Effector CD8-positive, alpha-beta T cell (primary cell): Measurements from ENCODE around the gene ADGRA1.
"Not testable (repeated sequence)": the region's sequence is repeated elsewhere in the genome, so short reads cannot be mapped to it uniquely, and the experiment has no call there.

Source experiments
- DNase-seq: peaks from one replicate; lab custom pipeline; 2025; lab: John Stamatoyannopoulos, UW

The ADGRA1 gene

DNA sequence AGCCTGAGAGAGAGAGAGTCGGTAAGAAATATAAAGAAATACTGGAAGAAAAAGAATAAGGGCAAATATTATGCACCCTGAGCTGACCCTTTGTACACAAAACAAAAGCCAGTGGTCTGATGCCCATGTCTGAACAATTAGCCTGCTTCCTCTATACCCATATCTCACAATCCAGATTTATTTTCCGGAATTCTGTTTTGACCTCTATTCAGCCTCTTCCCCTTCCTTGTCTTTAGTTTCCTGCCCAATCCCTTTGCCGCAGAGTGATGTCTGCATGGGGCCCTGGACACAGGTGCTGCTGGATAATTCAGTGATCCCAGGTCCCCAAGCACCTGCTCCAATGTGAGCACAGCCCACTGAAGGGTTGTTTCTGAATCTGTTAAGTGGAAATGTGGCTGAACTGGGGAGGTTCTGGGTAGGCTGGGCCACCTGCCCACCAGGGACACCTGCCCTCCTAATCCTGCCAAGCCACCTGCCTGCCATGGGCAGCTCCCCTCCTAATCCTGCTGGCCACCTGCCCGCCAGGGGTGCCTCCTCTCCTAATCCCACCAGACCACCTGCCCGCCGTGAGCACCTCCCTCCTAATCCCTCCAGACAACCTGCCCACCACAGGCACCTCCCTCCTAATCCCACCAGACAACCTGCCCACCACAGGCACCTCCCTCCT is 23.0 kb downstream of the ADGRA1 start:
- no peak for DNase-seq

- not testable (repeated sequence) for DNase-seq
Measured at GRCh38 chr10:133111640-133112039, 23.9 kb downstream of the ADGRA1 start.

DNA sequence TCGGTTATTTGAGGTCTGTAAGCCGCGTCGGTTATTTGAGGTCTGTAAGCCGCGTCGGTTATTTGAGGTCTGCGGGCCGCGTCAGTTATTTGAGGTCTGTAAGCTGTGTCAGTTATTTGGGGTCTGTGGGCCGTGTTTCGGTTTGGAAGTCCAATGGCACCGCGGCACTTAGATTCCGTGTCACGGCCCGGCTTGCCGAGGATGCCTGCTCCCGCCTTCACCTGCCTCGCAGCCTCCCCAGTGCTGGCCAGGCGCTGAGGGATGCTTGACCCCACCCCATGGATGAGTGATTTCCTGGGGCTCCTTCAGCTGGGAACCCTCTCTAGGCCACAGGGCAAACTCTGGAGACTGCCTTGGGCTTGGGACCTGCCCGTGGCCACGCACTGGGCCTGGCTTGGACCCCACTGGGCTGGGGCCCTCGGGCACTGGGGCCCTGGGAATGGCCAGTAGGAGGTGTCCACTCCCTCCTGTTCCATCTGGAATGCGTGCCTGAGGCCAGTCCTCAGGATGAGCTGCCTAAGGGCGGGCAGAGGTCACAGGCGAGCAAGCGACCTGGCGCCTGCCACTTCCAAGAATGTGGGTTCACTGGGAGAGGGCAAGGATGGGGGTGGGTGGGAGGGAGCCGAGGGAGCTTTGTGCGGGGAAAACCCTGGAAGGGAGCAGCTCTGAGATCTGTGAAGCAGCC is 25.6 kb downstream of the ADGRA1 start:
- DNase-seq = no peak

DNA sequence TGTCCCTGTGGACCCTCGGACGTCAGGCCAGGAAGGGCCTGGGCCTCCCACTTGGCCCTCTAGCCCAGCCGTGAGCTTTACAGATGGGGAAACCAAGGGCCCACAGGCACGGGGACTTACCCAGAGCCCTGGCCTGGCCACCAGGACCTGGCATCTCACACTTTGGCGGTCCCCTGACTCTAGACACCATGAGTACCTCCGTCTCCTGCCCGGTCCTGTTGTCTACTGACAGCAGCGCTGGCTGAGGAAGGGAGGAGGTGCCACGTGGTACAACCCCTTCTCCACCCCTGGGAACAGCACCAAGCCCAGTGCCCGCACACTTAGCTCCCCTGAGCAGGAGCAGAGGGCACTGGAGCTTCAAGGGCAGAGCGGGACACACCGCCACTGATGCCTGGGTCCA is 26.1 kb downstream of the ADGRA1 start:
- DNase-seq = no peak

- no peak for DNase-seq
Measured at GRCh38 chr10:133114251-133114650, 26.5 kb downstream of the ADGRA1 start.

GRCh38 chr10:133114726-133115452 is 27.2 kb downstream of the ADGRA1 start:
- no peak for DNase-seq

GRCh38 chr10:133115453-133115842 is 27.7 kb downstream of the ADGRA1 start:
- DNase-seq = no peak

GRCh38 chr10:133115976-133116375 is 28.3 kb downstream of the ADGRA1 start:
- no peak for DNase-seq

- no peak for DNase-seq
Measured at GRCh38 chr10:133116455-133116854, 28.7 kb downstream of the ADGRA1 start.

DNA sequence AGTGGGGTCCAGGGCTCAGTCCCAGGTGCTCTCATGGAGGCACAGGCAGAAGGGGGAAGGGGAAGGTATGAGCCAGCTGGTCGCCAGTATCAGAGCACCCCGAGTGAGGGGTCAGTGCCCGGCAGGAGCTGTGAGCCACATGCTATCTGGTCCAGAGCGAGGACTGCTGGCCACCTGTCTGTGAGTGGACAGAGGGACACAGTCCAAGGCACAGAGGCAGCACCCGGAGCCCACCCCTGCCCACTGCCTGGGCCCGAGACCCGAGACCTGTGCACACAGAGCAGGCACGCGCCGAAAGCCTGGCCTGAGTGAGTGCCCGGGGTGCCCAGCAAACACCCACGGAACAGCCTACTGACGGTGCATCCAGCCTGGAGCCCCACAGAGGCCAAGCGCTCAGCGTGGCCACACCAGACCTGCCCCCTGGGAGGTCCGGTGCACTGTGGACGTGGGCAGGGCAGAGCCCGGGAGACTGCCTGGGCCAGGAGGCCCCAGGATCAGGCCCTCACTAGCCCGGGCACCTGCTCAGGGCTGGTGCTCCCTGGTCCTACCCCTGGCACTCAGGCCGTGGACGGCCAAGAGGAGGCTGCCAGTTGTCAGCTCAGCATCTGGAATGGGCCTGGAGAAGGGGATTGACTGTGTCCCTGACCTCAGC is 29.4 kb downstream of the ADGRA1 start:
- no peak for DNase-seq

GRCh38 chr10:133117688-133118071 is 30.0 kb downstream of the ADGRA1 start:
- DNase-seq = no peak

GRCh38 chr10:133121479-133121878 is 33.8 kb downstream of the ADGRA1 start:
- no peak for DNase-seq

GRCh38 chr10:133122171-133122935 is 34.6 kb downstream of the ADGRA1 start:
- no peak for DNase-seq

GRCh38 chr10:133123050-133123745 is 35.5 kb downstream of the ADGRA1 start:
- DNase-seq = no peak

- no peak for DNase-seq
Measured at GRCh38 chr10:133123746-133124356, 36.1 kb downstream of the ADGRA1 start.

DNA sequence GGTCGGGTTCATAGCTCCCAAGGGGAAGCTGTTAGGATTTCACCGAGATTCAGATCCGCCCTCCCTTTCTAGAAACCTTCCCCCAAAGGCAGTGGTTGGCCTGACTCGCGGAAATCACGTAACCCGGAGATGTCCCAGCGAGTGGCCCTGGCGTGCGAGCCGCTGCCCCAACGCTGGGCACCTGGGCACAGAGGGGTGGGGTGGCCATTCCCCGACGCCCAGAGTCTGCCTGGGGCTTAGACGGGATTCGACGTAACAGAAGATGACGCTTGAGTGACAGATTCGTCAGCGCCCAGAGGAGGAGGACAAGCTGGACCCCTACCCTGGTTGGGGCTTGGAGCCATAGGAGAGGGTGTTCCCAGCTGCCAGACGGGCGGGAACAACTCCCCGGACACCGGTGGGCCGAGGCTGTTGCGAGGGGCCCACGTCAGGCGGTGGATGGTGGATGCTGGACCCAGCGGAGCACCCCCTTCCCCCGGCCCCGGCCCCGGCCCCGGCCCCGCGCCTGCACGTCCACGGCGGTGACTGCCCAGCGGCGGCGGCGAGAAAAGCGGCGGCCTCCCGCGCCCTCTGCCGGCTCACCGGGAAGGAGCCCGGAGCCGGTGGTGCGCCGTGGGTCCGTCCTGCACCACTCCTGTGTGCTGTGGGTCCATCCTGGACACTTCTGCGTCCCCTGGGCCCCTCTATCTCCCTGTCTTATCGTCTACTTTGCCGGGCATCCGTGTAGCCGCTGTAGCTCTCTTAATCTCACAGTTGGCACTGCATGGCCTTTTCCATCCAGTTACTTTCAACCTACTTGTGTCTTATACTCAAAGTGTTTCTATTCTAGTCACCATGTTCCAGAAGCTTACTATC is 36.9 kb downstream of the ADGRA1 start:
- no peak for DNase-seq

DNA sequence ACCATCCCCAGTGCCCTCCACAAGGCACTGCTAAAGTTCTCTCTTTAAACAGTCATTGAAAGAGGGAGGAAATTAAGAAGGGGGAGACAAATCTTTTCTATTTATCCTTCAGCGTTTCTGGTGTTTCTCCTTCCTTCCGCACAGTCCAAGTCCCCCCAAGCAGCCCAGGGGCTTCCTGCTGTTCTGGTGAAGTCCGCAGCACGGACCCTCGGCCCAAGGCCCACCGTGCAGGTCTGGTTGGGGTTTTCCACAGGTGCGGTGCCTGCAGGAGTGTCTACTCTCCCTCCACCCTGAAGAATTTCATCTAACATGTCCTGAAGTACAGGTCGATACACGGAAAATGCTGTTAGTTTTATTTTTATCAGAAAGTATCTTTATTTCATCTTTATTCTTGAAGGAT is 38.2 kb downstream of the ADGRA1 start:
- DNase-seq = no peak

DNA sequence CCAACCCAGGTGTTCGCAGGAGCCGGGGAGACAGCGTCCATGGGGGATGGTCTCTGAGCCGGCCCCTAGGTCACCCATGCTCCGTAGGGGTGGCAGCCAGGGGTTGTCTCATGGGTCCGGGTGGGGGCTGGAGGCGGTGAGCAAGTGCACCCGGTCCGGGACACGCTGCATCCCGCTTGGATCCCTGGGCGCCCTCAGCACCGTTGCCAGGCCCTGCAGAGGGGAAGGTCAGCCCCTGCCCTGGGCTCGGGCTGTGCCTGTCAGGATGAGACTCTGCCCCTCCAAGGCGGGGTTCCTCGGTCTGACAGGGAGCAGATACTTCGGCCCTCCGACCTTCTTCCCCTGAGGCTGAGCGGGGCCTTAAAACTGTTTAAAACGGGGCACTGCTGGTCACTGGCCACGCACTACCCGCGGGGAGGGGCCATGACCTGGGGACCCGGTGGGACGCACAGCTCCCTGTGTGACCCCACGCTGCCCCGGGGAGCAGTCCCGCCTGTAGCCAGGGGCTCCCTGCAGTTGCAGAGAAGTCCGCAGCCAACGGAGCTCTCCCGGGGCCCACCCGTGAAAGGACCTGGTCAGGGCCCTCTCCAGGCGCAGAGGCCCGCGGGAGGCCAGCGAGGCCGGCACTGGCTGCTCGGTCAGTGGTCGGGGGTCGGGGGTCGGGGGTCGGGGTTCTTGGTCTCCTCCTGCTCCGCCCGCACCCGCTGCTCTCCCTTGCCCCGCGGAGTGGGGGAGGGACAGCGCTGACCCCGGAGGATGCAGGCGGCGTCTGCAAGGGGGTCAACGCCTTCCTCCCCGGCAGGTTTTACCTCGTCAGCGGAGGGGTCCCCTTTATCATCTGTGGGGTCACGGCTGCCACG is 38.9 kb downstream of the ADGRA1 start:
- no peak for DNase-seq
